Caco-2 (cell line): Measurements from ENCODE around the gene COL26A1. TPM values are rescaled to one million over a fixed set of nuclear protein-coding genes. Genes with fewer than 3 reads are reported as not detected.

ENCODE experiments used
- BruUV-seq: library from RNA; stranded (reverse); fragments of 400-500 nt; replicated peaks from 2 replicates; lab custom pipeline; 2021; lab: Mats Ljungman, UMichigan
- CTCF ChIA-PET: fragments of 300-600 bp; sonication (Branson Sonifier 250); formaldehyde crosslinking; loops from one replicate; lab custom pipeline; 2022; ENCODE audit warnings: antibody characterized with exemption; lab: Charles Lee
- POLR2A ChIA-PET: fragments of 300-600 bp; sonication (Branson Sonifier 250); formaldehyde crosslinking; loops from one replicate; lab custom pipeline; 2022; ENCODE audit warnings: antibody characterized with exemption; lab: Charles Lee
- DNase-seq, 2 experiments: peaks; one replicate each; pipeline versions ENCODE4 v3.0.0 to v3.0.0-alpha.2; 2020 to 2022
- H3K27me3 ChIP-seq: replicated peaks from 2 replicates; pipeline ENCODE4 v1.6.0; 2011; ENCODE audit warnings: low read length; ENCODE audit not compliant: control insufficient read depth, insufficient read depth
- H3K36me3 ChIP-seq: 2 replicates; pipeline ENCODE4 v1.5.1; 2011; ENCODE audit warnings: low read length; ENCODE audit not compliant: control insufficient read depth, insufficient read depth
- H3K4me1 ChIP-seq: fragments of 250-450 bp; sonication (Bioruptor Pico); 2 replicates; pipeline ENCODE4 v1.5.1; 2020; ENCODE audit warnings: mild to moderate bottlenecking
- H3K4me3 ChIP-seq: 2 replicates; pipeline ENCODE4 v1.5.1; 2011; ENCODE audit warnings: low read depth, mild to moderate bottlenecking, control low read depth, low read length
- H3K9me3 ChIP-seq: fragments of 250-450 bp; sonication (Bioruptor Pico); 2 replicates; pipeline ENCODE4 v1.5.1; 2020; ENCODE audit warnings: mild to moderate bottlenecking, moderate library complexity
- H3K27ac Mint-ChIP-seq: one replicate; pipeline ENCODE4 v1.8.0; 2022; ENCODE audit warnings: mixed read lengths; ENCODE audit not compliant: unreplicated experiment
- H3K27me3 Mint-ChIP-seq: one replicate; pipeline ENCODE4 v1.8.0; 2022; ENCODE audit warnings: mixed read lengths; ENCODE audit not compliant: insufficient read depth, unreplicated experiment
- H3K36me3 Mint-ChIP-seq: one replicate; pipeline ENCODE4 v1.8.0; 2022; ENCODE audit warnings: mild to moderate bottlenecking, mixed read lengths; ENCODE audit not compliant: insufficient read depth, unreplicated experiment
- H3K4me1 Mint-ChIP-seq: one replicate; pipeline ENCODE4 v1.8.0; 2022; ENCODE audit warnings: low read depth, mixed read lengths; ENCODE audit not compliant: unreplicated experiment
- H3K4me3 Mint-ChIP-seq: one replicate; pipeline ENCODE4 v1.8.0; 2022; ENCODE audit warnings: mild to moderate bottlenecking, moderate library complexity, mixed read lengths; ENCODE audit not compliant: unreplicated experiment
- H3K9me3 Mint-ChIP-seq: one replicate; pipeline ENCODE4 v1.8.0; 2022; ENCODE audit warnings: mixed read lengths; ENCODE audit not compliant: unreplicated experiment
- intact Hi-C: fragments of 100-400 bp; cut with micrococcal nuclease; formaldehyde crosslinking; loops from one replicate; pipeline ENCODE4 v1.10.0; 2022; ENCODE audit not compliant: unreplicated experiment
- total RNA-seq: library from RNA; stranded (reverse); gene quantifications from 2 replicates; pipeline ENCODE4 v1.2.3, GENCODE V29; 2022
- TF ChIP-seq, protein P1 (sequence below), 2 experiments: fragments of 200-600 bp in 1 of 2; IDR thresholded peaks; 1 replicate in 1 of 2; 2 replicates in 1 of 2; pipeline versions ENCODE4 v1.5.1 to v1.8.0; 2011 to 2022; ENCODE audit warnings: antibody characterized with exemption in 1 of 2, control low read depth in 1 of 2, inconsistent platforms in 1 of 2, low read depth in 1 of 2, low read length in 1 of 2, mild to moderate bottlenecking in 1 of 2, moderate library complexity in 1 of 2; ENCODE audit not compliant: insufficient read depth in 1 of 2, severe bottlenecking in 1 of 2, unreplicated experiment in 1 of 2

COL26A1 gene
- total RNA-seq, 1 experiment from 2014 or later = 23.3 TPM

DNA sequence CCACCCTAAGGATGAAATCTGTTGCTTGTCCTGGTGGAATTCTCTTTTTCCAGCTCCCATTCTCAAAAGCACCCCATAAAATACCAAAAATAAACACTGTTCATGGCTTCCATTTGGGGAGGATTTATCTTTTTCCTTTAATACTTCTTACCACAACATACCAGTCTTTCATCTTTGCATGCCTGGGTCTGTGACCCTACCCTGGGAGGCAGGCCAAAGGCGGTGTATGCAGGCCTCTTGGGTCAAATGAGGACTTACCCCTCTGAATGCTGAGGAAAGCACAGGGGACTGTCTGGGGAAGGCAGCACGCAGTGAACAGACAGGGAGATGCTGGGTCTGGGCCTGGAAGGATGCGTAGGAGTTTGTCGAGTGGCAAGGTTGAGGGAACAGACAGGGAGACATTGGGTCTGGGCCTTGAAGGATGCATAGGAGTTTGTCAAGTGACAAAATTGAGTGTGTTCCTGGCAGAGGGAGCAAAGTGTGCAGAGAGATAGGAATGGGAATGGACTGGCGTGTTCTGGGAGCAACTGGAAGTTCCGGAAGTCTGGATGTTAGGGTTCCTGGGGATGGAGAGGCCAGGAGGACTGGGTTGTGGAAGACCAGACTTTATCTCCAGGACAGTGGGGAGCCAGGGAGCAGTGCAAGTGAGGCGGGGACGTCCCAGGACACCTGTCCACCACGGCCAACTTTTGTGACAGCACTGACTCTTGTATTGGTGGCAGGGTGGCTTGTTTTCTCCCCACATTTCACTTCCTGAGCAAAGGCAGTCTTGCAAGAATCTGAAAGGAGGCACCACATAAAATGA is 225.7 kb downstream of the COL26A1 start:
- TF ChIP-seq, protein P1, sequence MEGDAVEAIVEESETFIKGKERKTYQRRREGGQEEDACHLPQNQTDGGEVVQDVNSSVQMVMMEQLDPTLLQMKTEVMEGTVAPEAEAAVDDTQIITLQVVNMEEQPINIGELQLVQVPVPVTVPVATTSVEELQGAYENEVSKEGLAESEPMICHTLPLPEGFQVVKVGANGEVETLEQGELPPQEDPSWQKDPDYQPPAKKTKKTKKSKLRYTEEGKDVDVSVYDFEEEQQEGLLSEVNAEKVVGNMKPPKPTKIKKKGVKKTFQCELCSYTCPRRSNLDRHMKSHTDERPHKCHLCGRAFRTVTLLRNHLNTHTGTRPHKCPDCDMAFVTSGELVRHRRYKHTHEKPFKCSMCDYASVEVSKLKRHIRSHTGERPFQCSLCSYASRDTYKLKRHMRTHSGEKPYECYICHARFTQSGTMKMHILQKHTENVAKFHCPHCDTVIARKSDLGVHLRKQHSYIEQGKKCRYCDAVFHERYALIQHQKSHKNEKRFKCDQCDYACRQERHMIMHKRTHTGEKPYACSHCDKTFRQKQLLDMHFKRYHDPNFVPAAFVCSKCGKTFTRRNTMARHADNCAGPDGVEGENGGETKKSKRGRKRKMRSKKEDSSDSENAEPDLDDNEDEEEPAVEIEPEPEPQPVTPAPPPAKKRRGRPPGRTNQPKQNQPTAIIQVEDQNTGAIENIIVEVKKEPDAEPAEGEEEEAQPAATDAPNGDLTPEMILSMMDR (IDR thresholded peaks at IDR 0.05; ENCODE audit: insufficient read depth in 1 of 2, low read depth in 1 of 2, low read length in 1 of 2, severe bottlenecking in 1 of 2, unreplicated experiment in 1 of 2) = no peak
- H3K27me3 ChIP-seq = no peaks in the 10 kb centered on the region
- intact Hi-C loops = no loop called here
- peaks cover 9% of the 10 kb centered on the region for H3K9me3 Mint-ChIP-seq
- peaks cover 50% of the 10 kb centered on the region for H3K4me1 ChIP-seq
- no TSS peak for BruUV-seq
- H3K4me3 ChIP-seq = no peak overlapping the region
- peak overlapping the region; percentile 9 for H3K4me3 Mint-ChIP-seq
- peaks cover 21% of the 10 kb centered on the region for H3K36me3 Mint-ChIP-seq
- ChIA-PET POLR2A (no interaction called here), CTCF (interaction anchor here (1.2 kb wide), 1 partner anchor 14 kb away, joined by 3 read pairs; no protein-coding TSS in a partner anchor)
- peak overlapping the region; percentile 74 for H3K27ac Mint-ChIP-seq
- H3K9me3 ChIP-seq = peaks cover 9% of the 10 kb centered on the region; the same call in 1 of the 2 replicates
- no peaks in the 10 kb centered on the region for H3K36me3 ChIP-seq
- peaks cover 34% of the 10 kb centered on the region for H3K4me1 Mint-ChIP-seq
- no peaks in the 10 kb centered on the region for H3K27me3 Mint-ChIP-seq
- DNase-seq = peak; percentile 66 to 74

DNA sequence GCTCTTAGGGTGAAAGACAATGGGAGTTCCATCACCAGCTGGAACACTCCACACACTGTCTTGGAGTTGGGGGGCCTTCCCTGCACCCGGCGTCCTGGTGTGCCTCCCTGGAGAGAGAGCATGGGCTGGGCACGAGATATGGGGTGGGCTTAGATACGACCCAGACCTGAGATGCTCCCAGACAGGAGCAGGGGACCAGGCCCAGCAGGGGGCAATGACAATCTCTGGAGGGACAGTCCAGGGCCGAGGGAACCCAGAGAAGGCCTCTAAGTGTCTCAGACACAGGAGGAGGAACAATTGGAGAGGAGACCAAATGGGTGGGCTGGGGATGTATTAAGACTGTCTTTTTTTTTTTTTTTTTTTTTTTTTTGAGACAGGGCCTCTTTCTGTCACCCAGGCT is 226.4 kb downstream of the COL26A1 start:
- no peak for DNase-seq
- no TSS peak for BruUV-seq
- peak overlapping the region; percentile 74 for H3K27ac Mint-ChIP-seq
- Histone ChIP-seq H3K4me1 (peaks cover 44% of the 10 kb centered on the region), H3K36me3 (no peaks in the 10 kb centered on the region), H3K27me3 (no peaks in the 10 kb centered on the region), H3K4me3 (no peak overlapping the region), H3K9me3 (0 out of 2 replicates have a peak, but pooled peaks cover 2% of the 10 kb centered on the region)
- H3K36me3 Mint-ChIP-seq = peaks cover 18% of the 10 kb centered on the region
- TF ChIP-seq, protein P1 (IDR thresholded peaks at IDR 0.05; ENCODE audit: insufficient read depth in 1 of 2, low read depth in 1 of 2, low read length in 1 of 2, severe bottlenecking in 1 of 2, unreplicated experiment in 1 of 2) = no peak
- peaks cover 27% of the 10 kb centered on the region for H3K4me1 Mint-ChIP-seq
- intact Hi-C loops = no loop called here
- no peak overlapping the region for H3K4me3 Mint-ChIP-seq
- ChIA-PET POLR2A (no interaction called here), CTCF (interaction anchor here (0.7 to 1.2 kb wide), 2 partner anchors 14 to 46 kb away, joined by 3 read pairs; no protein-coding TSS in a partner anchor)
- no peaks in the 10 kb centered on the region for H3K27me3 Mint-ChIP-seq
- H3K9me3 Mint-ChIP-seq = peaks cover 2% of the 10 kb centered on the region

DNA sequence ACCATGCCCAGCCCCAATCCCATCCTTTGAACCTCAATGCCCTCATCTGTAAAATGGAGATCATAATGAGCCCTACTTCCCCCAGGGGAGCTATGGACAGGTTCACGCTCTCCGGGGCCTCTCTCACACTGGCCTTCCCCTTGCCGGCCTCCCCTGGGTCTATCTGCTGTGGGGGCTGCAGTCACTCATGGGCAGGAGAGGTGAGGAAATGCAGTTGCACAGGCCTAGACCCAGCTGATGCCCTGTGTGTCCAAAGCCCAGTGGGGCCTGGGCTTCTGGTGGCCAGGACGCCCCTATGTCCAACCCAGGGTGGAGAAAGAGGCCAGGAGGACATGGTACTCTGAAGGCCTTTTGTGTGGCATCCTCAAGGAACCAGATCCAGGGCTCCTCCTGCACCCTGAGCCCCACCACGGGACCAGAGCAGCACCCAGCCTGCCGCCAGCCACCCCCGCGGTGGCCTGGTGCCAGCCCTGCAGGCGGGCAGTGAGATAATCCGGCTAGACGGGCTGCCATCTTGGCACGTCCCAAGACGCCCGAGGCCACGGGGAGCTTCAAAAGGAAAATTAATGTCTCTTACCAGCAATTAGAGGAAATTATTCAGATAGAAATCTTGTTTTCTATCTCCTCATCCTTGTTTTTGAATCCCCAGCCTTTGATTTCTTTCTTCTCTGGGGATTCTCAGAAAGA is 227.4 kb downstream of the COL26A1 start:
- Mint-ChIP-seq H3K27ac (peak overlapping the region; percentile 54), H3K27me3 (no peaks in the 10 kb centered on the region), H3K36me3 (peaks cover 13% of the 10 kb centered on the region), H3K4me3 (no peak overlapping the region), H3K9me3 (no peaks in the 10 kb centered on the region), H3K4me1 (peaks cover 27% of the 10 kb centered on the region)
- H3K4me1 ChIP-seq = peaks cover 36% of the 10 kb centered on the region
- no peaks in the 10 kb centered on the region for H3K36me3 ChIP-seq
- no TSS peak for BruUV-seq
- ChIA-PET POLR2A (no interaction called here), CTCF (no interaction called here)
- DNase-seq = no peak
- TF ChIP-seq, protein P1 (IDR thresholded peaks at IDR 0.05; ENCODE audit: insufficient read depth in 1 of 2, low read depth in 1 of 2, low read length in 1 of 2, severe bottlenecking in 1 of 2, unreplicated experiment in 1 of 2) = no peak
- no peaks in the 10 kb centered on the region for H3K27me3 ChIP-seq
- no peaks in the 10 kb centered on the region for H3K9me3 ChIP-seq
- intact Hi-C loops = no loop called here
- H3K4me3 ChIP-seq = no peak overlapping the region
